Hematopoietic multipotent progenitor cell treated with erythropoietin and hydrocortisone succinate and interleukin-3 and kit ligand, for 8 days (in vitro differentiated cells): ENCODE measurements around the gene PPM1L.

Source experiments
- DNase-seq: peaks from one replicate; pipeline ENCODE4 v3.0.0-alpha.2; 2015

The PPM1L gene

GRCh38 chr3:161104561-161105551, 348.8 kb downstream of the PPM1L start, which contains the start of gene B3GALNT1:
Gene B3GALNT1 (minus strand): TSS chr3:161105349. CDS start chr3:161086754, 18,595 bp downstream.
- DNase-seq: peak; percentile 75

GRCh38 chr3:161107311-161107710, 351.3 kb downstream of the PPM1L start:
- DNase-seq: no peak

DNA sequence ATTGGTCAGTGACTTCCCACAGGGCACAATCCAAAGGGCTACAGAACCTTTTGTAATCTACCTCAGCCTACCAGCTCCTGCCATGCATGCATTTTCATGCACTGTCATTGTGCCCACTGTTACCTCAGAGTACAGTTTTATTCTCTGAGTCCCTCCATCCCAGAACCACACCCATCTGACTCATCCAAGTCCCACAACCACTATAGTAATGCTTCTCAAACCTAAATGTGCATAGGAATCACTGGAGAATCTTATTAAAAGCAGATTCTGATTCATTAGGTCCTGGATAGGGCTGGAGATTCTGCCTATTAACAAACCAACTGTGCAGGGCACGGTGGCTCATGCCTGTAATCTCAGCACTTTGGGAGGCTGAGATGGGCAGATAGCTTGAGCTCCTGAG, 352.8 kb downstream of the PPM1L start:
- DNase-seq: peak; percentile 62

DNA sequence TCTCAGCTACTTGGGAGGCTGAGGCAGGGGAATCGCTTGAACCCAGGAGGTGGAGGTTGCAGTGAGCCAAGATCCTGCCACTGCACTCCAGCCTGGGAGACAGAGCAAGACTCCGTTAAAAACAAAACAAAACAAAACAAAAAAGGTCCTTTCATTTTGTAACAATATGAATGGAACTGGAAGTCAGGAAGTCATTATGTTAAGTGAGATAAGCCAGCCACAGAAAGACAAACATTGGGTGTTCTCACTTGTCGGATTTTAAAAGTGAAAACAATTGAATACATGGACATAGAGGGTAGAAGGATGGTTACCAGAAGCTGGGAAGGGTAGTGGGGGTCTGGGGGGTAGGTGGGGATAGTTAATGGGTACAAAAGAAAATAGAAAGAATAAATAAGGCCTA, 361.6 kb downstream of the PPM1L start:
- DNase-seq: no peak

GRCh38 chr3:161126495-161126894, 370.5 kb downstream of the PPM1L start:
- DNase-seq: no peak
